Choroid plexus epithelial cell (primary cell): ENCODE data around the gene THBS1.

Source experiments
- DNase-seq: peaks from one replicate; pipeline ENCODE4 v3.0.0-alpha.2; 2010; ENCODE audit warnings: low read depth
- H3K4me3 ChIP-seq: 2 replicates; pipeline ENCODE4 v1.5.1; 2011; ENCODE audit warnings: low read depth, mild to moderate bottlenecking, control low read depth, low read length, moderate library complexity
- CTCF ChIP-seq: conservative IDR thresholded peaks from 2 replicates; pipeline ENCODE4 v1.5.1; 2011; ENCODE audit warnings: low read depth, mild to moderate bottlenecking, control low read depth, inconsistent platforms, low read length, moderate library complexity

Gene THBS1

GRCh38 chr15:39543651-39544050 is 37.2 kb upstream of the THBS1 start:
- peak; percentile 8 for DNase-seq
- H3K4me3 ChIP-seq = no peak overlapping the region

GRCh38 chr15:39546842-39547241 is 34.0 kb upstream of the THBS1 start:
- no peak for TF ChIP-seq CTCF
- DNase-seq = no peak
- H3K4me3 ChIP-seq = no peak overlapping the region

More at GRCh38 chr15:39543651-39544050, 37.2 kb upstream of the THBS1 start:
- TF ChIP-seq CTCF = no peak

GRCh38 chr15:39548561-39548960 is 32.3 kb upstream of the THBS1 start:
- no peak for TF ChIP-seq CTCF
- no peak overlapping the region for H3K4me3 ChIP-seq
- DNase-seq = no peak

- H3K4me3 ChIP-seq = no peak overlapping the region
- no peak for DNase-seq
- TF ChIP-seq CTCF = no peak
Measured at GRCh38 chr15:39549912-39550311, 31.0 kb upstream of the THBS1 start.

GRCh38 chr15:39551476-39551875 is 29.4 kb upstream of the THBS1 start:
- no peak overlapping the region for H3K4me3 ChIP-seq
- TF ChIP-seq CTCF = no peak
- DNase-seq = no peak

- no peak overlapping the region for H3K4me3 ChIP-seq
- TF ChIP-seq CTCF = no peak
- no peak for DNase-seq
Measured at GRCh38 chr15:39552556-39552955, 28.3 kb upstream of the THBS1 start.

GRCh38 chr15:39553947-39554693 is 26.8 kb upstream of the THBS1 start:
- no peak overlapping the region for H3K4me3 ChIP-seq
- TF ChIP-seq CTCF = no peak
- DNase-seq = no peak
